Thyroid gland (tissue), 4 donors: ENCODE measurements around the gene DDX50.

Experiments
- POLR2A ChIP-seq, 2 donors: fragments of 450-650 bp; IDR thresholded peaks; one replicate each; pipeline ENCODE4 v1.6.1; 2017; ENCODE audit warnings: antibody characterized with exemption in 2 of 2, mild to moderate bottlenecking in 2 of 2, moderate library complexity in 1 of 2
- TF ChIP-seq, protein P1 (sequence below), 6 experiments: fragments of 200-600 bp in 3 of 6; fragments of 450-650 bp in 3 of 6; sonication (generic) in 3 of 6; IDR thresholded peaks; one replicate each; pipeline ENCODE4 v1.5.1; 2016 to 2019; ENCODE audit warnings: antibody characterized with exemption in 6 of 6, mild to moderate bottlenecking in 2 of 6, inconsistent platforms in 1 of 6, moderate library complexity in 1 of 6

DNA sequence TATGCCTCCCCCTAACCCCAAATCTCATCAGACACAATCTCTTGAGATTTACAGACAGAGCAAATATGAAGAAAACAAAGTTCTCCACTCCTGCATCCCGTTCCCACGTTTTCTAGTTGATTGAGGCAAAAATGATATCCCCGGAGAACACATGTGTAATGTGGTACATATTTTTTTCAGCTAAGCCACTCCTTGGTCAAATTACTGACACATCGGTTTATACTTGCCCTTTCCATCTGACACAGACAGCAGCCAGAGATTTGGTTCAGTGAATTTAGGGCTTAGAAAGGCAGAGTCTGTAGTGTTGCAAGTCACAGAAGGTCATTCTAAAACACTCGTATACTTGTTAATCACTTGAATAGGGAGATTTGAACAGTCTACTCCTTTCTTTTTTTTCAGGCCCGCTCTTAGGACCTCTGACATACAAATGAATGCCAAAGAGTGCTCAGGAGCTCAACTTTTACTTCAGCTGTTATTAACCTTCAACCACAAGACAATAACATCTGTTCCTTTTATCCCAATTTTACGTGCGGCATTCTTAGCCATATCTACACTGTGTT, 1.8 kb upstream of the DDX50 start:
- TF ChIP-seq, protein P1, sequence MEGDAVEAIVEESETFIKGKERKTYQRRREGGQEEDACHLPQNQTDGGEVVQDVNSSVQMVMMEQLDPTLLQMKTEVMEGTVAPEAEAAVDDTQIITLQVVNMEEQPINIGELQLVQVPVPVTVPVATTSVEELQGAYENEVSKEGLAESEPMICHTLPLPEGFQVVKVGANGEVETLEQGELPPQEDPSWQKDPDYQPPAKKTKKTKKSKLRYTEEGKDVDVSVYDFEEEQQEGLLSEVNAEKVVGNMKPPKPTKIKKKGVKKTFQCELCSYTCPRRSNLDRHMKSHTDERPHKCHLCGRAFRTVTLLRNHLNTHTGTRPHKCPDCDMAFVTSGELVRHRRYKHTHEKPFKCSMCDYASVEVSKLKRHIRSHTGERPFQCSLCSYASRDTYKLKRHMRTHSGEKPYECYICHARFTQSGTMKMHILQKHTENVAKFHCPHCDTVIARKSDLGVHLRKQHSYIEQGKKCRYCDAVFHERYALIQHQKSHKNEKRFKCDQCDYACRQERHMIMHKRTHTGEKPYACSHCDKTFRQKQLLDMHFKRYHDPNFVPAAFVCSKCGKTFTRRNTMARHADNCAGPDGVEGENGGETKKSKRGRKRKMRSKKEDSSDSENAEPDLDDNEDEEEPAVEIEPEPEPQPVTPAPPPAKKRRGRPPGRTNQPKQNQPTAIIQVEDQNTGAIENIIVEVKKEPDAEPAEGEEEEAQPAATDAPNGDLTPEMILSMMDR (IDR thresholded peaks at IDR 0.05): no peak
- no peak for TF ChIP-seq POLR2A (IDR thresholded peaks at IDR 0.05)
